NCI-H2196 (cell line): ENCODE data around the gene PPP1R13B.
"Not testable (repeated sequence)": the region's sequence is repeated elsewhere in the genome, so short reads cannot be mapped to it uniquely, and the experiment has no call there.

Source experiments
- DNase-seq: peaks from one replicate; lab custom pipeline; 2025; ENCODE audit not compliant: unreplicated experiment; lab: John Stamatoyannopoulos, UW

PPP1R13B gene

DNA sequence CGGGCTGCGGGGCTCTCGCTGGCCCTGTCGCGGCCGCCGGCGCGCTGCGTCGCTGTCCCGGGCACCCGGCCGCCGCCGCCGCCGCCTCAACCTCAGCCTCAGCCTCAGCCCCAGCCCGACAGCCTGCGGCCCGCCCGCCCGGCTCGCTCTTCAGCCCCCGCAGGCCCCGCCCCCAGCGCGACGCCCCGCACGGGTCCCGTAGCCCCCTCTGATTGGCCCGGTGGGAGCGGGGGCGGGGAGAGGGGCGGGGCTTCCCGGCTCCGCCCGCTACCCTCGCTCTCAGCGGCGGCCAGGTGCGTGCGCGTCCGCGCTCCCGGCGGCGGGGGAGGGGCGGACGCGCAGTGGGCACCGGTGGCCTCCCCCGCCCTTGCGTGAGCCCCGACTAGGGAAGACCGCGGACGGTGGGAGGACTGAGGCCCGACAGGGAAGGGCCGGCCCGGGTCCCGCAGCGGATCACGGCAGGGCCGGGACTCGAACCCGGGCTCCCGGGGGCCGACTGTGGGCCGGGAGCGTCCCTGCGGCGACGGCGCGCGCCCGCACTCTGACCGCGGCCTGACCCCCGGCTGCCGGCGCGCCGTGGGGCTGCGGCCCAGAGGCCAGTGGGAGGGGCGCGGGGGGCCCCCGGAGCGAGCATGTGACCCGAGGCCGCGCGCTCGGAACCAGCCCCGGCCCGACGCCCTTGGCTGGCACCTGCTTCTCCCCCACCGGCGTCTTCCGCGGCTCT lies at the start of gene PPP1R13B:
TSS of gene PPP1R13B (minus strand) at position 125 of the 724 bp plus-strand sequence. CDS start 268 bp downstream, outside the sequence.
- DNase-seq: peak; percentile 78

GRCh38 chr14:103896578-103896977 lies 49.2 kb upstream of the PPP1R13B start:
- DNase-seq: no peak

GRCh38 chr14:103894723-103895059 lies 47.3 kb upstream of the PPP1R13B start:
- DNase-seq: no peak

GRCh38 chr14:103894034-103894722 lies 46.8 kb upstream of the PPP1R13B start:
- DNase-seq: no peak

- DNase-seq: no peak
These were observed 44.9 kb upstream of the PPP1R13B start for GRCh38 chr14:103892247-103892646.

DNA sequence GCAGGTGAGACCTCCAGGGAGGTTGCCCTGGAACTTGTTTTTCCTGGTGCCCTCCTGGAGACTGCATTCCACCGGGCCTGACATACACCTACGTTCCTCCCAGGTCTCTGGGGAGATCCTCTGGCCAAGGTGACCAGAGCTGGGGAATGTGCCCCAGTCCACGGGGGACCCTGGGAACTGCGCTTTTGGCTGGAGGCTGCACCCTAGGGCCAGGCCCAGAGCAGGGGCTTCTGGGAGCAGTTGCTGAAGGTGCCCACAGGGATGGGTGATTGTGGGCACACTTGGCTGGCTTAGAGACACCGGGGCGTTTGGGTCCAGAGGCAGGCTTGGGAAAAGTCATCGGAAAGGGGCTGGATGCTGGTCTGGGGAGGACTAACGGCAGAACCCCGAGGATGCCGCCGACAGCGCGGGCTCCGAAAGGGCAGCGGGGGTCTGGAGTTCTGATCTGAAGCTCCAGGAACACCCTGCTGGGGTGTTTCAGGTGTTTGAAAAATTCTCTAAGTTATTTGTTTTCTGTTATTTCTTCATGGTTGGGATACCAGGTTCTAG lies 44.4 kb upstream of the PPP1R13B start:
- DNase-seq: no peak

- DNase-seq: no peak
These were observed 43.7 kb upstream of the PPP1R13B start for GRCh38 chr14:103890821-103891666.

DNA sequence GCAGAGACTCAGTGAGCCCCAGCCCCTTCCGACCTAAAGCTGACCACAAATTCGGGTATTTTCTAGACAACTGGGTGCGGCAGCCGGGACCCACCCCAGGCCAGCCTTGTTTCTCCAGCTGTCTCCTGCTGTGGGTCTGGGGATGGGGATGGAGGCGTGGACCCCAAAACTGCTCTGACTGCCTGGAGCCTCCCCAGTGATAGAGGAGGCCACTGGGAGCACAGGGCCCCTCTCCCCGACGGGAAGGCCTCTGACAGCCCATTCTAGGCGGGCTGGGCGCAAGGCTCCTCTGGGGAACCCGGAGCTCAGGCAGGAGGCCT lies 42.6 kb upstream of the PPP1R13B start:
- no peak for DNase-seq

- DNase-seq: no peak
These were observed 42.1 kb upstream of the PPP1R13B start for GRCh38 chr14:103889313-103890051.

- not testable (repeated sequence) for DNase-seq
These were observed 41.6 kb upstream of the PPP1R13B start for GRCh38 chr14:103889002-103889312.

DNA sequence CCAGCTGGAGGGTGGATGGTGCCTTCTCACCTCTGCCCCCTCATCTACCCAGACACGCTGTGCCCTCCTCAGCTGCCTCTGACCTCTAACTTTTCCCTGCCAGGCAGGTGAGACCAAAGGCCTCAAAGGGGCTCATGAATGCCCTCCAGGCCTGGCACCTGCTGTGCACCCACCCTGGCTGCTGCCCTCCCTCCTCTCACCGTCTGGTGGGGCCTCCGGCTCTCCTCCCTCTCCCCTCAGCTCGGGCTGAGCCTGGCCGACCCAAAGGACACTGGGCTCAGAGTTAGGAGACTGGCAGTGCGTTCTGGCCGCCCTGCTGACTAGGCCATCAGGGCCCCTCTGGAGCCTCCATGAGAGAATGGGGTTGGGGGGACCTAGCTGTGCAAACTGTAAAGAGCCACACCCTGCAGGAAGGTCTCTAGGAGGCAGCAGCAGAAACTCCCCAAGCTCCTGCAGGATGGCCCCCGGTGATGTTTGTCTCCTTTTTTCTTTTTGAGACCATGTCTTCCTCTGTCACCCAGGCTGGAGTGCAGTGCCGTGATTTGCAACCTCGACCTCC lies 40.3 kb upstream of the PPP1R13B start:
- no peak for DNase-seq

GRCh38 chr14:103887170-103887501 lies 39.8 kb upstream of the PPP1R13B start:
- no peak for DNase-seq

GRCh38 chr14:103886304-103887169 lies 39.2 kb upstream of the PPP1R13B start:
- no peak for DNase-seq

GRCh38 chr14:103885509-103885932 lies 38.1 kb upstream of the PPP1R13B start:
- DNase-seq: no peak

DNA sequence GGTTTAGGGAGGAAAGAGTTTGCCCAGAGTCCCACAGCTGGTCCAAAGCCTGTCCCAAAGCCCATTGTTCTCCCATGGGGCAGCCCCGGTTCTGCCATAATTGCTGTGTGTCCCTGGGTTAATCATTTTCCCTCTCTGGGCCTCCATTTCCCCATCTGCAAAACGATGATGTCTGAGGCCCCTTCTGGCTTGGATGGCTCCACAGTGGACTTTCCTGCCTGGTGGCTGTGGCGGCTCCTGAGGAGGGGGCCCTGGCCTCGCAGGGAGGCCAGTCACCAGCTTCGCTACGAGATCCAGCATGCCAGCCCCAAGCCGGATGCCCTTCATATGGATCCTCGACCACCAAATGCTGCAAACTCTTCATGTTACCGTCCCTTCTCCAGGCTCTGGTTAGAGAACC lies 37.5 kb upstream of the PPP1R13B start:
- DNase-seq: no peak

GRCh38 chr14:103883263-103883523 lies 35.8 kb upstream of the PPP1R13B start:
- DNase-seq: no peak

- DNase-seq: no peak
These were observed 35.3 kb upstream of the PPP1R13B start for GRCh38 chr14:103882503-103883262.

DNA sequence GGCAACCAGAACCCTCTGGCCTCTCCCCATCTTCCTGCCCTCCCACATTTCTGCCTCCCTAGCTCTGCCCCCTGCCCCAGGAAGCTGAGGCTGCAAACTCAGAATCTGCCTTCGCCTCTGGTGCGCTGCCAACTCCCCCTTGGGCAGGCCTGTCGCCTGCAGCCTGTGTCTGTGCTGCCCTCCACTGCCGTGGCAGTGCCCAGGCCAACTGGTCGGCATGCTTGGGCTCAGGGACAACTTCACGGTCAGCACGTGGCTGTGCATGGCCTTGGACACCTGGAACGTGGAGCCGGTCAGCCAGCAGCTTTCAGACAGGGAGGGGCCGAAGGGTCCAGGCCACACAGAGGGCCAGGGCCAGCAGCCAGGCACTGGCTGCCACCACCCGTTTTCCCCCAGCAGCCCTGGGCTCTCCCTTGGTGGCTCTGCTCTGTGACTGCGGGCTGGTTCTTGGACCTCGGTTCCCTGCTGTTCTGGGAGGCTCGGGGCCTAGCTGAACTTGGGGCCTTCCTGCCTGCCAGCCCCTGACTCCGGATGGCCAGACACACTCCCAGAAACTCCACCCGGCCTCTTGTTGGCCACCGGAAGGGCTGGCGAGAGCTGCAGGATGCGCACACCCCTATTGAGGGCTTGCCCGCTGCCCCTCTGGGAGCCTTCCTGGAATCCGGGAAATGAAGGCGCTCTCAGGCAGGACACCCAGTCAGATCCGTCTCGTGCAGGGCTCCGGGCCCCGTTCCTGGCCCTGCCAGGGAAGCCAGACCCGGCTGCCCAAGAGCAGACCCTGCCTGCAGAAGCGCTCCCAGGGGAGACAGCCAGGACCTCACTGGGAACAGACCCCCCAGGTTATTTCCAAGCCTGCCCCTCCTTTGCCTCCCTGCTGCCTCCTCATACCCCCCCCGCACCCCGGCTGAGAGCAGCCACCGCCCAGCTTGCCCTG lies 34.2 kb upstream of the PPP1R13B start:
- no peak for DNase-seq
